Caco-2 (cell line): Measurements from ENCODE around the gene SYTL1. TPM values are rescaled to one million over a fixed set of nuclear protein-coding genes. Genes with fewer than 3 reads are reported as not detected.

Experiments
- BruUV-seq: library from RNA; stranded (reverse); fragments of 400-500 nt; replicated peaks from 2 replicates; lab custom pipeline; 2021; lab: Mats Ljungman, UMichigan
- CTCF ChIA-PET: fragments of 300-600 bp; sonication (Branson Sonifier 250); formaldehyde crosslinking; loops from one replicate; lab custom pipeline; 2022; ENCODE audit warnings: antibody characterized with exemption; lab: Charles Lee
- POLR2A ChIA-PET: fragments of 300-600 bp; sonication (Branson Sonifier 250); formaldehyde crosslinking; loops from one replicate; lab custom pipeline; 2022; ENCODE audit warnings: antibody characterized with exemption; lab: Charles Lee
- DNase-seq, 2 experiments: peaks; one replicate each; pipeline versions ENCODE4 v3.0.0 to v3.0.0-alpha.2; 2020 to 2022
- H3K27me3 ChIP-seq: replicated peaks from 2 replicates; pipeline ENCODE4 v1.6.0; 2011; ENCODE audit warnings: low read length; ENCODE audit not compliant: control insufficient read depth, insufficient read depth
- H3K36me3 ChIP-seq: 2 replicates; pipeline ENCODE4 v1.5.1; 2011; ENCODE audit warnings: low read length; ENCODE audit not compliant: control insufficient read depth, insufficient read depth
- H3K4me1 ChIP-seq: fragments of 250-450 bp; sonication (Bioruptor Pico); 2 replicates; pipeline ENCODE4 v1.5.1; 2020; ENCODE audit warnings: mild to moderate bottlenecking
- H3K4me3 ChIP-seq: 2 replicates; pipeline ENCODE4 v1.5.1; 2011; ENCODE audit warnings: low read depth, mild to moderate bottlenecking, control low read depth, low read length
- H3K9me3 ChIP-seq: fragments of 250-450 bp; sonication (Bioruptor Pico); 2 replicates; pipeline ENCODE4 v1.5.1; 2020; ENCODE audit warnings: mild to moderate bottlenecking, moderate library complexity
- H3K27ac Mint-ChIP-seq: one replicate; pipeline ENCODE4 v1.8.0; 2022; ENCODE audit warnings: mixed read lengths; ENCODE audit not compliant: unreplicated experiment
- H3K27me3 Mint-ChIP-seq: one replicate; pipeline ENCODE4 v1.8.0; 2022; ENCODE audit warnings: mixed read lengths; ENCODE audit not compliant: insufficient read depth, unreplicated experiment
- H3K36me3 Mint-ChIP-seq: one replicate; pipeline ENCODE4 v1.8.0; 2022; ENCODE audit warnings: mild to moderate bottlenecking, mixed read lengths; ENCODE audit not compliant: insufficient read depth, unreplicated experiment
- H3K4me1 Mint-ChIP-seq: one replicate; pipeline ENCODE4 v1.8.0; 2022; ENCODE audit warnings: low read depth, mixed read lengths; ENCODE audit not compliant: unreplicated experiment
- H3K4me3 Mint-ChIP-seq: one replicate; pipeline ENCODE4 v1.8.0; 2022; ENCODE audit warnings: mild to moderate bottlenecking, moderate library complexity, mixed read lengths; ENCODE audit not compliant: unreplicated experiment
- H3K9me3 Mint-ChIP-seq: one replicate; pipeline ENCODE4 v1.8.0; 2022; ENCODE audit warnings: mixed read lengths; ENCODE audit not compliant: unreplicated experiment
- intact Hi-C: fragments of 100-400 bp; cut with micrococcal nuclease; formaldehyde crosslinking; loops from one replicate; pipeline ENCODE4 v1.10.0; 2022; ENCODE audit not compliant: unreplicated experiment
- total RNA-seq: library from RNA; stranded (reverse); gene quantifications from 2 replicates; pipeline ENCODE4 v1.2.3, GENCODE V29; 2022
- TF ChIP-seq, protein P1 (sequence below), 2 experiments: fragments of 200-600 bp in 1 of 2; IDR thresholded peaks; 1 replicate in 1 of 2; 2 replicates in 1 of 2; pipeline versions ENCODE4 v1.5.1 to v1.8.0; 2011 to 2022; ENCODE audit warnings: antibody characterized with exemption in 1 of 2, control low read depth in 1 of 2, inconsistent platforms in 1 of 2, low read depth in 1 of 2, low read length in 1 of 2, mild to moderate bottlenecking in 1 of 2, moderate library complexity in 1 of 2; ENCODE audit not compliant: insufficient read depth in 1 of 2, severe bottlenecking in 1 of 2, unreplicated experiment in 1 of 2

Gene SYTL1
- total RNA-seq, 1 experiment from 2014 or later = 11.0 TPM

DNA sequence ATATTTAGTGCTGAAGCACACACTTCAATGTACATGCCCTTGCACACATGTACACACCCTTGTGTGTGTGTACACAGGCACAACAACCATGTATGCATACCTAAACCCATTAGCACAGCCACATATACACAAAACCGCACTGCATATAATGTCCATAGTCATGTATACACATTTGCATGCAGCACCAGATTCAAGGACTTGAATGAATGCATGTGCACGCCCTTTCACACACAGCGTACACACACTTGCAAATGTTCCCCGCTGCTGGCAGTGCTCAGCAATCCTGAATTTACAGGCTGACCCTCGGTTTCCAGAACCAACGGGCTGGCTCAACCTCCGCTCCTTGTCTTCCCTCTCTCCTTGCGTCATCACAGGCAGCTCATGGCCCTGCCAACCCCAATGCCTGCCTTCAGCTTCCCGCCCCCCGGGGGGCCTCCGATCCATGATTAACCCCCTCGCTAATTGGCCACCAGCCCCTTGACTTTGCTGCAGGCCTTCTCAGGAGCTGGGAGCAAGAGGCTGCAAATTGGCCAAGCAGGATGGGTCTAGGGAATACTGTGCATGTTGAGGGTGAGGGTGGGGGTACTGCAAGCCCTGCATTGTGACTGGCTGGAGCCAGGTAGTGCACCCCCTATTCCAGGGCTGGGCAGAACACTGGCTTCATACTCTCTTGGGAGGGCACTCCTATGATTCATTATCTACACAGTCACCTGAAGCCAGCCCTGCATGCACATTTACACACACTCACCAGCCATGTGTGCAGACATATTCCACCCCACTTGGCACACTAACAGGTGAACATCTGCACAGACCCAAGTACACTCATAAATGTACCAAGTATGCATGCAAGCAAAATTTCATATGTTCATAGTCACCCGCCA lies 58.5 kb downstream of the SYTL1 start:
- intact Hi-C loops = no loop called here
- BruUV-seq = no TSS peak
- CTCF ChIA-PET = interaction anchor here (0.6 kb wide), 1 partner anchor 101 kb away, joined by 3 read pairs; no protein-coding TSS in a partner anchor
- peaks cover 28% of the 10 kb centered on the region for H3K36me3 Mint-ChIP-seq
- no peaks in the 10 kb centered on the region for H3K27me3 ChIP-seq
- no peaks in the 10 kb centered on the region for H3K9me3 Mint-ChIP-seq
- POLR2A ChIA-PET = no interaction called here
- H3K4me3 Mint-ChIP-seq = no peak overlapping the region
- no peaks in the 10 kb centered on the region for H3K36me3 ChIP-seq
- H3K27ac Mint-ChIP-seq = no peak overlapping the region
- H3K9me3 ChIP-seq = no peaks in the 10 kb centered on the region
- H3K4me1 ChIP-seq = peaks cover 8% of the 10 kb centered on the region; the same call in 1 of the 2 replicates
- no peak overlapping the region for H3K4me3 ChIP-seq
- no peak for DNase-seq
- TF ChIP-seq, protein P1, sequence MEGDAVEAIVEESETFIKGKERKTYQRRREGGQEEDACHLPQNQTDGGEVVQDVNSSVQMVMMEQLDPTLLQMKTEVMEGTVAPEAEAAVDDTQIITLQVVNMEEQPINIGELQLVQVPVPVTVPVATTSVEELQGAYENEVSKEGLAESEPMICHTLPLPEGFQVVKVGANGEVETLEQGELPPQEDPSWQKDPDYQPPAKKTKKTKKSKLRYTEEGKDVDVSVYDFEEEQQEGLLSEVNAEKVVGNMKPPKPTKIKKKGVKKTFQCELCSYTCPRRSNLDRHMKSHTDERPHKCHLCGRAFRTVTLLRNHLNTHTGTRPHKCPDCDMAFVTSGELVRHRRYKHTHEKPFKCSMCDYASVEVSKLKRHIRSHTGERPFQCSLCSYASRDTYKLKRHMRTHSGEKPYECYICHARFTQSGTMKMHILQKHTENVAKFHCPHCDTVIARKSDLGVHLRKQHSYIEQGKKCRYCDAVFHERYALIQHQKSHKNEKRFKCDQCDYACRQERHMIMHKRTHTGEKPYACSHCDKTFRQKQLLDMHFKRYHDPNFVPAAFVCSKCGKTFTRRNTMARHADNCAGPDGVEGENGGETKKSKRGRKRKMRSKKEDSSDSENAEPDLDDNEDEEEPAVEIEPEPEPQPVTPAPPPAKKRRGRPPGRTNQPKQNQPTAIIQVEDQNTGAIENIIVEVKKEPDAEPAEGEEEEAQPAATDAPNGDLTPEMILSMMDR (IDR thresholded peaks at IDR 0.05; ENCODE audit: insufficient read depth in 1 of 2, low read depth in 1 of 2, low read length in 1 of 2, severe bottlenecking in 1 of 2, unreplicated experiment in 1 of 2) = no peak
- peaks cover 6% of the 10 kb centered on the region for H3K4me1 Mint-ChIP-seq
- H3K27me3 Mint-ChIP-seq = no peaks in the 10 kb centered on the region

- BruUV-seq = no TSS peak
- CTCF ChIA-PET = no interaction called here
- TF ChIP-seq, protein P1 (IDR thresholded peaks at IDR 0.05; ENCODE audit: insufficient read depth in 1 of 2, low read depth in 1 of 2, low read length in 1 of 2, severe bottlenecking in 1 of 2, unreplicated experiment in 1 of 2) = no peak
- Mint-ChIP-seq H3K27ac (no peak overlapping the region), H3K4me1 (peaks cover 6% of the 10 kb centered on the region), H3K27me3 (no peaks in the 10 kb centered on the region), H3K36me3 (peaks cover 28% of the 10 kb centered on the region), H3K4me3 (no peak overlapping the region), H3K9me3 (no peaks in the 10 kb centered on the region)
- H3K4me3 ChIP-seq = no peak overlapping the region
- POLR2A ChIA-PET = no interaction called here
- H3K9me3 ChIP-seq = no peaks in the 10 kb centered on the region
- peaks cover 8% of the 10 kb centered on the region; the same call in 1 of the 2 replicates for H3K4me1 ChIP-seq
- DNase-seq = no peak
- H3K27me3 ChIP-seq = no peaks in the 10 kb centered on the region
- no peaks in the 10 kb centered on the region for H3K36me3 ChIP-seq
- intact Hi-C loops = no loop called here
These were observed 59.1 kb downstream of the SYTL1 start for GRCh38 chr1:27400963-27401341.

GRCh38 chr1:27402349-27402754 lies 60.5 kb downstream of the SYTL1 start:
- Histone ChIP-seq H3K27me3 (no peaks in the 10 kb centered on the region), H3K4me3 (no peak overlapping the region), H3K9me3 (no peaks in the 10 kb centered on the region), H3K36me3 (no peaks in the 10 kb centered on the region), H3K4me1 (peaks cover 8% of the 10 kb centered on the region; the same call in 1 of the 2 replicates)
- peaks cover 28% of the 10 kb centered on the region for H3K36me3 Mint-ChIP-seq
- no TSS peak for BruUV-seq
- H3K4me3 Mint-ChIP-seq = no peak overlapping the region
- no peaks in the 10 kb centered on the region for H3K9me3 Mint-ChIP-seq
- ChIA-PET POLR2A (no interaction called here), CTCF (interaction anchor here (0.6 to 1.3 kb wide), 3 partner anchors 14 to 94 kb away, joined by 3 to 4 read pairs (median 3); partner anchors contain the start of gene MAP3K6)
- intact Hi-C loops = no loop called here
- H3K4me1 Mint-ChIP-seq = peaks cover 6% of the 10 kb centered on the region
- TF ChIP-seq, protein P1 (IDR thresholded peaks at IDR 0.05; ENCODE audit: insufficient read depth in 1 of 2, low read depth in 1 of 2, low read length in 1 of 2, severe bottlenecking in 1 of 2, unreplicated experiment in 1 of 2) = no peak
- no peak for DNase-seq
- H3K27ac Mint-ChIP-seq = no peak overlapping the region
- no peaks in the 10 kb centered on the region for H3K27me3 Mint-ChIP-seq
